Activated CD8-positive, alpha-beta memory T cell treated with anti-CD3 and anti-CD28 coated beads, Interleukin-2, amount 50 U/mL, for 4 hours (primary cell): ENCODE results near the gene TGFB2.

Experiments used
- DNase-seq: peaks from one replicate; pipeline ENCODE4 v3.0.0-alpha.2; 2020

Gene TGFB2

GRCh38 chr1:218339267-218339831 lies 5.8 kb upstream of the TGFB2 start:
- DNase-seq = no peak

DNA sequence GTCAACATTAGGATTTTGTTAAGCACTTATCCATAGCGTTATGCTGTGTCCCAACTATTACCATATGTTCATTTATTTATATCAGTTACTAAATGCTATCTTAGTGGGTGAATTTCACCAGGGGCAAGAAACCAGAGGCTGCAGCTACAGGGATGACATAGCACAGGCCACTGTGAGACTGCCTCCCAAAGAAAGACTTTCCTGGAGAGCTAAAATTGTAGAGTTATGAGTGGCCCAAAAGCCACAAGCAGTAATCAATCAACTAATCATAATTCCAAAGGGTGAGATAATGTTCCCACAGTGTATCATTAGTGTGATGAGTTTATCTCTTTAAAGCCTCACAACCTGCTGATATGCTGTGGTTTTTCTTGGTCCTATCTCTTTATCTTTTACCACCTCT lies 3.8 kb upstream of the TGFB2 start:
- DNase-seq = no peak

GRCh38 chr1:218342091-218342490 lies 3.0 kb upstream of the TGFB2 start:
- DNase-seq = no peak

- DNase-seq = peak; percentile 36
These were observed 696 bp downstream of the TGFB2 start for GRCh38 chr1:218345673-218346390.

DNA sequence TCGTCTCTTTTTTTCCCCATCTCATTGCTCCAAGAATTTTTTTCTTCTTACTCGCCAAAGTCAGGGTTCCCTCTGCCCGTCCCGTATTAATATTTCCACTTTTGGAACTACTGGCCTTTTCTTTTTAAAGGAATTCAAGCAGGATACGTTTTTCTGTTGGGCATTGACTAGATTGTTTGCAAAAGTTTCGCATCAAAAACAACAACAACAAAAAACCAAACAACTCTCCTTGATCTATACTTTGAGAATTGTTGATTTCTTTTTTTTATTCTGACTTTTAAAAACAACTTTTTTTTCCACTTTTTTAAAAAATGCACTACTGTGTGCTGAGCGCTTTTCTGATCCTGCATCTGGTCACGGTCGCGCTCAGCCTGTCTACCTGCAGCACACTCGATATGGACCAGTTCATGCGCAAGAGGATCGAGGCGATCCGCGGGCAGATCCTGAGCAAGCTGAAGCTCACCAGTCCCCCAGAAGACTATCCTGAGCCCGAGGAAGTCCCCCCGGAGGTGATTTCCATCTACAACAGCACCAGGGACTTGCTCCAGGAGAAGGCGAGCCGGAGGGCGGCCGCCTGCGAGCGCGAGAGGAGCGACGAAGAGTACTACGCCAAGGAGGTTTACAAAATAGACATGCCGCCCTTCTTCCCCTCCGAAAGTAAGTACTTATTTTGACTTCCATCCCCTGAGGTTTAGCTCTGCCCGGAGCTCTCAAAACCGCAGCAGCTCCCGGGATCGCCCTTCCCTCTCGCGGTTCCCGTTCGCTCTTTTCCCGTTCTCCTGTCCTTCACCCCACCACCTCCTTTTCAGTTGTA lies 1.5 kb downstream of the TGFB2 start:
- no peak for DNase-seq

GRCh38 chr1:218347336-218347722 lies 2.2 kb downstream of the TGFB2 start:
- DNase-seq = no peak

GRCh38 chr1:218347723-218348627 lies 2.8 kb downstream of the TGFB2 start:
- DNase-seq = no peak

DNA sequence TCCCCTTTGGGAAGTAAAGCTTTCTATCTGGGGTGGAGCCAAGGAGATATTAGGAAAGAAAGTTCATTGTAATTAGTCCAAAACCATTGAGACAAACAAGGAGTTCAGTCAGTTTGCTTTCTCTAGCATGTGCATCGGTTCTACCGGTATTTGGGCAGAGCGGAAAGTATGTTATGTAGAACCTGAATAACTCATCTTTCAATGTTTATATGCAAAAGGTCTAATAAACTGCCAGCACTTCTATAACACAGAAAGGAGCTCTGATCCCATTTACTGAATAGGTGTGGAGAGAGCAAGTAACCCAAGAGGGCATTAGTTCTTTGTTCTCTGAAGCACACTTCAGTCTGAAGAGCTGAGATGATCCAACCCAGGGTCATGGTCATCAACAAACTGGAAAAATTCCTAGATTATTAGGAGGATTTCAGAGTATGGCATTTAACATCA lies 3.5 kb downstream of the TGFB2 start:
- DNase-seq = no peak

GRCh38 chr1:218349348-218350034 lies 4.4 kb downstream of the TGFB2 start:
- DNase-seq = no peak

DNA sequence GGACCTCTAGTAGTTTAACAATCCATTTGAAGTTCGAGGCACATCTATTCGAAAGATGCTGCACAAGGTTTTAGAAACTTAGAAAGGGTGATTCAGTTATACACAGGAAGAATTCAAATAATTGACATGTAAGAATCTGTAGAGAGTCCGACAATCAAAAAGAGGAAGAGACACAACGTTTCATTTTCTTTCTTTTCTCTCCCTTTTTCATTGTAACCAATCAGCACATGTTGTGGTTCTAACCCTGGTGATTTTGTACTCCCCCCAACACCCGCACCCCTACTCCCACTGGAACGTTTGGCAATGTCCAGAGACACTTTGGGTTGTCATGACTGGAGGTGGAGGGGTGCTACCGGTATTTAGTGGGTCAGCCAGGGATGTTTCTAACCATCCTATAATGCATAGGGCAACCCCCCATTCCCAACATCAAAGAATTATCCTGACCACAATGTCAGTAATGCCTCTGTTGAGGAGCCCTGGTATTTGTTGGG lies 4.9 kb downstream of the TGFB2 start:
- DNase-seq = no peak

DNA sequence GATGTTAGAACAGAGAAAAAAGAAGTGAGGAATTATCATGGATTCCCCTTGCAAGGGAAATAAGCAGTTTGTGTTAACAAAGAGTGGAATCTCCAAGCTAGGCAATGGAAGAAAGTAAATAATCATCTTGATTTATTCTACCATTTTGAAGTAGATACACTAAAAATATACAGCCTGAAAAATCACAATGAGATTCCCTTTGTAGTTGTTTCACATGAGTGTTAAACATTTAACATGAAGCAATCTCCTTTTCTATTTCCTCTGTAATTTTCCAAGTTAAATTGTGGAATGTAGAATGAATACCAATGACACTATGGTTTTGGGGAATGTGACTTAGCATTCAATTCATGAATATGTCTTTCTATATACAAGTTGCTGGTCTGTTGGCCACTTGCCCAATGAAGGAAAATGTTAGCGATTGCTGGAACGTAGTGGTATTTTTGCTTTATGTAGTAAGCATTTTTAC lies 5.7 kb downstream of the TGFB2 start:
- DNase-seq = no peak

DNA sequence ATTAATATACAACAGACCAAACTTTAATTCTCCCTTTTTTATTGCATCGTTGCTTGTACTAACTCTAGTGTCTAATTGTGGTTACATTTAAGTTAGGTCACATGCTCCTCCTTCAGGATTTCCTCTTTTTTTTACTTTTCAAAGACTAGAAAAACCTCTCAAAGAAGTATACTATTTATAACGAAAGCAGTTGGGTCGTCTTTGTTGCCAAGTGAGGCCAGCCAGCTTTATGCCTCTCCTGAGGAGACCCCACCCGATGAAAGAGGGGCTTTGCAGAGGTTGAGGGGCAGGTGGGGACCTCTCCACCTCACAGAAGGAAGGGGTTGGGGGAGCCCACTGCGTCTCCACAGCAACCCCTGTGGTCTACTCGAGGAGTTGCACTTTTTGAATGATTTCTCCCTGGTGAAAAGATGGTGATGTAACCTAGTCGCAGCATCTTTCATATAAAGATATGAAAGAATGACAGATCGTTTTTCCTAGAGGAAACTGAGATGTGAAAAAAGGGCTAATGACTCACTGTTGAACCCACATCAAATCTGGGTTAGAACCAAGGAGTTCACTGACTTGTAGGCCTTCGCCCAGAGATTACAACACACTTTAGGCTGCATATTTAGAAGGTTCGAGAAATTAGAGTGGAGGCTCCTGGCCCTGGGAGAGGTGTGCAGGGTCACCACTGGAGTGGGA lies 6.4 kb downstream of the TGFB2 start:
- peak; percentile 19 for DNase-seq

DNA sequence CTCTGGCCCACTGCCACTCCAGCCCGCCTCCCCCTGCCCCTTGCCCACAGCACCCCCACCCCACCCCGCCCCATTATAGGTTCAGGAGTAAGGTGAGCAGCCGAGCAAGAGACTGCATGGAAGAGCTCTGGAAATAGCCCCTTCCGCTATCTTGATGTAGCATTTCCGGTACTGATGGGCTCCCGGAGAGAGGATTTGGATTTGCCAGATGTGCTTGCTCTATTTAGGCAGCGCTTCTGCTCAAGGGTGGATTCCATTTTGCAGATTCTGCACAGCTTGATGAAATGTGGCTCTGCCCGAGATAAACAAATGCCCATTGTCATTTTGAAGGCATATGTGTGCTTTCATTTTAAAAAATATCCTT lies 6.9 kb downstream of the TGFB2 start:
- DNase-seq = no peak

DNA sequence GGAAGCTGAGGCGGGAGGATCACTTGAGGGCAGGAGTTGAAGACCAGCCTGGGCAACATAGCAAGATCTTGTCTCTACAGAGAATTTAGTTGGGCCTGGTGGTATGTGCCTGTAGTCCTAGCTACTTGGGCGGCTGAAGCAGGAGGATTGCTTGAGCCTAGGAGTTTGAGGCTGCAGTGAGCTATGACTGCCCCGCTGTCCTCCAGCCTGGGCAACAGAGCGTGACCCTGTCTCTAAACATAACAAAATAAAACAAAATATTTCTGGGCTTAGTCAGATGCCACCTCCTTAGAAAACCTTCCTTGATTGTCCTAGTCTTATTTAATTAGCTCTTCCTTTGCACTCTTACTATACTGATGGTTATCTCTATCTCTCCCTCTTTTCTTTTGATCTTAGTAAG lies 8.5 kb downstream of the TGFB2 start:
- no peak for DNase-seq

- DNase-seq = no peak
These were observed 10.1 kb downstream of the TGFB2 start for GRCh38 chr1:218355278-218355677.

DNA sequence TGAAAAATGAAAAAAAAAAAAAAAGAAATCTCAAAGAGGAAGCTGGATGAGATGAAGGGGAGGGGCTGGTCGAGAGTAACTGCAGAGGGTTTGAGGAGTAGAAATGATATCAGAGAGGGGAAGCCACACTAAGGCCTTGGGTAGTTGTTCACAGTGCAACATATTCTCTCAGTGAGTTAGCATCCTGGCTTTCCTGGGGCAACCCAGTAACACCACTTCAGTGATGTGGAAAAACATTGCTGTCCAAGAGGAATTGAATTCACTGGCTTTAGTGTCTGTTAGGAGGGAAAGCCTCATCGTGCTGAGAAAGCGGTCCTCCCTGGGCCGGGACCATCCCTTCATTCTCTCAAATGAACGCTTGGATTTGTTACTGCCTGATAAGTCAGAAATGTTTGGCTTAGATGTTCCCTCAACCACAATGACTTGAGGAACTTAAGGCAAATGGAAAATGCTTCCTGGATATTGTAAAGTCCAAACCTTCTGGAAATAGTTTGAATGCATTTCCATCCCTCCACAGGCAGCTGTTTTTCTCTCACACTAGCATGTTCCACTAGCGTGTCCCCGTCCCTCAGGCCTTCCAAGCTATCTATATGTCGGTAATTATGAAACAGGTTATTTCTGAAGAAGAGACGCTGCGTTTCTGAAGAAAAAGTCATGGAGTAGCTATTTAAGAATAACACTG lies 12.2 kb downstream of the TGFB2 start:
- no peak for DNase-seq

DNA sequence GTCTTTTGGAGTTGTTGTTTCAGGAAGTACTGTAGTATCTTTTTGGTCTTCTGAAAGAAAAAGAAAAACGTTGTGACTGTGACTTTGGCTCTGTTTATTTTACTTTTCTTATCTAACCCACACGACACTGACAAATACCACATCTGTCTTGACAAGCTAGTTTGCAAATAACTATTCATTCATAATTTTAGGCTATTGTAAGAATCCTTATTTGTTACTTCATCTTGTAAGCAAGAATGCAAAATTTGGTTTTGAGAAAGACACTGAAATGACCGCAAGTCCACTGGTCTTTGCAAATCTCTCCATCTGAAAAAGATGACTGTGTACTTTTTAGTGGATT lies 12.7 kb downstream of the TGFB2 start:
- DNase-seq = no peak

- DNase-seq = no peak
These were observed 16.3 kb downstream of the TGFB2 start for GRCh38 chr1:218361298-218362065.

- no peak for DNase-seq
These were observed 17.4 kb downstream of the TGFB2 start for GRCh38 chr1:218362418-218363076.

GRCh38 chr1:218363141-218363540 lies 18.0 kb downstream of the TGFB2 start:
- no peak for DNase-seq
